Muscle of back (tissue), 11 donors: Measurements from ENCODE around the gene MSL1. TPM values are rescaled to one million over a fixed set of nuclear protein-coding genes. Genes with fewer than 3 reads are reported as not detected.

Source experiments
- DNase-seq, 3 donors: peaks; one replicate each; pipeline versions ENCODE4 v3.0.0 to v3.0.0-alpha.2; 2013
- polyA plus RNA-seq, 10 donors: library from polyadenylated mRNA; unstranded; fragments of 120-200 nt; gene quantifications; one replicate each; pipeline ENCODE4 v1.2.1, GENCODE V29; 2013; ENCODE audit not compliant: insufficient read length in 10 of 10

The MSL1 gene
- polyA plus RNA-seq, 10 donors = 90.6 to 144 (median 118) TPM

GRCh38 chr17:40089077-40089895 lies 32.5 kb upstream of the MSL1 start:
- DNase-seq = no peak

- peak in 1 of 3 donors; percentile 8 for DNase-seq
Observed at GRCh38 chr17:40090237-40091119, 31.3 kb upstream of the MSL1 start.

- peak in 1 of 3 donors; percentile 50 for DNase-seq
Observed at GRCh38 chr17:40091691-40092397, 29.9 kb upstream of the MSL1 start.

- DNase-seq = no peak
Observed at GRCh38 chr17:40092581-40092980, 29.2 kb upstream of the MSL1 start.

- DNase-seq = no peak
Observed at GRCh38 chr17:40093005-40093579, 28.7 kb upstream of the MSL1 start.

- DNase-seq = peak in 1 of 3 donors; percentile 32
Observed at GRCh38 chr17:40093580-40094201, 28.1 kb upstream of the MSL1 start.

GRCh38 chr17:40094874-40095273 lies 26.9 kb upstream of the MSL1 start:
- DNase-seq = peak in 1 of 3 donors; percentile 3

- DNase-seq = no peak
Observed at GRCh38 chr17:40095351-40095943, 26.3 kb upstream of the MSL1 start.

GRCh38 chr17:40095944-40096791 lies 25.6 kb upstream of the MSL1 start:
- peak in 2 of 3 donors; percentile 58 to 72 for DNase-seq

GRCh38 chr17:40097087-40097486 lies 24.7 kb upstream of the MSL1 start:
- no peak for DNase-seq

GRCh38 chr17:40097931-40098845 lies 23.6 kb upstream of the MSL1 start:
- DNase-seq = no peak

- DNase-seq = peak; percentile 94 to 98 (median 96)
Observed at GRCh38 chr17:40098846-40099618, 22.7 kb upstream of the MSL1 start.

GRCh38 chr17:40099619-40100418 lies 22.0 kb upstream of the MSL1 start:
- peak in 1 of 3 donors; percentile 51 for DNase-seq

- DNase-seq = no peak
Observed at GRCh38 chr17:40100419-40100668, 21.4 kb upstream of the MSL1 start, which contains the start of gene NR1D1. Gene NR1D1, minus strand, starts transcription at chr17:40100589. Its CDS starts 495 bp downstream, at chr17:40100094.

- peak; percentile 94 to 97 (median 96) for DNase-seq
Observed at GRCh38 chr17:40100669-40101366, 21.0 kb upstream of the MSL1 start.
